ENCODE measurements around the gene SETD1B.

The SETD1B gene

GRCh38 chr12:121780429-121780828 is 23.4 kb upstream of the SETD1B start:
- no peak overlapping the region for H3K27ac ChIP-seq
- TF ChIP-seq CTCF (IDR thresholded peaks at IDR 0.05) (no peak), ZFX (IDR thresholded peaks at IDR 0.05; ENCODE audit: borderline replicate concordance) (no peak)

GRCh38 chr12:121781484-121781997 is 22.3 kb upstream of the SETD1B start:
- TF ChIP-seq CTCF (IDR thresholded peaks at IDR 0.05): no peak
- TF ChIP-seq ZFX (IDR thresholded peaks at IDR 0.05; ENCODE audit: borderline replicate concordance): no peak
- 0 out of 2 replicates have a peak overlapping the region, but pooled peaks have one; percentile 9 for H3K27ac ChIP-seq

- TF ChIP-seq CTCF (IDR thresholded peaks at IDR 0.05): no peak
- H3K27ac ChIP-seq: 0 out of 2 replicates have a peak overlapping the region, but pooled peaks have one; percentile 9
Measured at GRCh38 chr12:121781998-121782979, 21.5 kb upstream of the SETD1B start.

GRCh38 chr12:121783766-121784165 is 20.0 kb upstream of the SETD1B start:
- H3K27ac ChIP-seq: no peak overlapping the region

GRCh38 chr12:121784460-121784859 is 19.3 kb upstream of the SETD1B start:
- 0 out of 2 replicates have a peak overlapping the region, but pooled peaks have one; percentile 43 for H3K27ac ChIP-seq

More at GRCh38 chr12:121783766-121784165, 20.0 kb upstream of the SETD1B start:
- TF ChIP-seq CTCF (IDR thresholded peaks at IDR 0.05) (no peak), ZFX (IDR thresholded peaks at IDR 0.05; ENCODE audit: borderline replicate concordance) (no peak)

GRCh38 chr12:121786440-121786825 is 17.4 kb upstream of the SETD1B start:
- TF ChIP-seq CTCF (IDR thresholded peaks at IDR 0.05): no peak
- TF ChIP-seq ZFX (IDR thresholded peaks at IDR 0.05; ENCODE audit: borderline replicate concordance): no peak
- H3K27ac ChIP-seq: peak overlapping the region; percentile 43

More at GRCh38 chr12:121784460-121784859, 19.3 kb upstream of the SETD1B start:
- no peak for TF ChIP-seq ZFX (IDR thresholded peaks at IDR 0.05; ENCODE audit: borderline replicate concordance)
- TF ChIP-seq CTCF (IDR thresholded peaks at IDR 0.05): no peak
